Activated B cell treated with CpG ODN at 0.5 μM for 24 hours (primary cell): ENCODE measurements around the gene PFDN4. TPM values are rescaled to one million over a fixed set of nuclear protein-coding genes. Genes with fewer than 3 reads are reported as not detected.

Experiments
- ATAC-seq: fragments of 200-7000 bp; cut with Tn5 transposase; one replicate; pipeline ENCODE4 v1.10.0; 2021; ENCODE audit warnings: low read depth, mild to moderate bottlenecking, moderate library complexity
- CTCF ChIA-PET: fragments of 350-600 bp; sonication (Branson Sonifier 250); formaldehyde crosslinking; loops from one replicate; lab custom pipeline; 2021; ENCODE audit warnings: antibody characterized with exemption; lab: Charles Lee
- POLR2A ChIA-PET: fragments of 350-600 bp; sonication (Branson Sonifier 250); formaldehyde crosslinking; loops from one replicate; lab custom pipeline; 2021; ENCODE audit warnings: antibody characterized with exemption; lab: Charles Lee
- DNase-seq: peaks from one replicate; pipeline ENCODE4 v3.0.0; 2022
- H3K27ac Mint-ChIP-seq: one replicate; pipeline ENCODE4 v1.8.0; 2020; ENCODE audit warnings: mixed read lengths
- H3K27me3 Mint-ChIP-seq: one replicate; pipeline ENCODE4 v1.8.0; 2021; ENCODE audit warnings: mixed read lengths
- H3K36me3 Mint-ChIP-seq: one replicate; pipeline ENCODE4 v1.8.0; 2021; ENCODE audit warnings: low read depth, mixed read lengths
- H3K4me1 Mint-ChIP-seq: one replicate; pipeline ENCODE4 v1.8.0; 2021; ENCODE audit warnings: mixed read lengths
- H3K4me3 Mint-ChIP-seq: one replicate; pipeline ENCODE4 v1.8.0; 2020; ENCODE audit warnings: mild to moderate bottlenecking, mixed read lengths
- H3K9me3 Mint-ChIP-seq: one replicate; pipeline ENCODE4 v1.8.0; 2020; ENCODE audit warnings: mixed read lengths
- CTCF ChIP-seq: fragments of 200-600 bp; IDR thresholded peaks from one replicate; pipeline ENCODE4 v1.8.0; 2022; ENCODE audit warnings: antibody characterized with exemption, mild to moderate bottlenecking
- intact Hi-C: fragments of 100-400 bp; cut with micrococcal nuclease; formaldehyde crosslinking; loops from one replicate; pipeline ENCODE4 v1.15.1; 2024
- total RNA-seq: library from RNA; stranded (reverse); gene quantifications from 2 replicates; pipeline ENCODE4 v1.2.3, GENCODE V29; 2022

PFDN4 gene
- total RNA-seq, 1 donor from 2014 or later, result 16.5 TPM

GRCh38 chr20:54179946-54180345 lies 27.9 kb upstream of the PFDN4 start:
- H3K36me3 Mint-ChIP-seq, result no peaks in the 10 kb centered on the region
- ChIA-PET CTCF (no interaction called here), POLR2A (interaction anchor here (0.5 kb wide), 1 partner anchor 438 kb away, joined by 3 read pairs; no protein-coding TSS in a partner anchor)
- no peaks in the 10 kb centered on the region for H3K4me1 Mint-ChIP-seq
- H3K9me3 Mint-ChIP-seq, result no peaks in the 10 kb centered on the region
- DNase-seq (no peak), ATAC-seq (no peak)
- H3K27me3 Mint-ChIP-seq, result peaks cover 25% of the 10 kb centered on the region
- no peak for TF ChIP-seq CTCF
- intact Hi-C loops, result no loop called here
- H3K27ac Mint-ChIP-seq, result no peak overlapping the region
- H3K4me3 Mint-ChIP-seq, result no peak overlapping the region

- no peaks in the 10 kb centered on the region for H3K36me3 Mint-ChIP-seq
- no peaks in the 10 kb centered on the region for H3K4me1 Mint-ChIP-seq
- ChIA-PET POLR2A (no interaction called here), CTCF (no interaction called here)
- peaks cover 21% of the 10 kb centered on the region for H3K27me3 Mint-ChIP-seq
- no peak overlapping the region for H3K4me3 Mint-ChIP-seq
- H3K9me3 Mint-ChIP-seq, result no peaks in the 10 kb centered on the region
- H3K27ac Mint-ChIP-seq, result no peak overlapping the region
- ATAC-seq (no peak), DNase-seq (no peak)
- intact Hi-C loops, result no loop called here
- no peak for TF ChIP-seq CTCF
Observed at GRCh38 chr20:54180931-54181330, 27.0 kb upstream of the PFDN4 start.

- Mint-ChIP-seq H3K4me3 (no peak overlapping the region), H3K9me3 (no peaks in the 10 kb centered on the region), H3K4me1 (no peaks in the 10 kb centered on the region), H3K27ac (no peak overlapping the region), H3K36me3 (no peaks in the 10 kb centered on the region), H3K27me3 (peaks cover 13% of the 10 kb centered on the region)
- DNase-seq (no peak), ATAC-seq (no peak)
- no peak for TF ChIP-seq CTCF
- intact Hi-C loops, result no loop called here
- CTCF ChIA-PET, result interaction anchor here (0.7 kb wide), 1 partner anchor 464 kb away, joined by 3 read pairs; no protein-coding TSS in a partner anchor
- POLR2A ChIA-PET, result no interaction called here
Observed at GRCh38 chr20:54184071-54184470, 23.8 kb upstream of the PFDN4 start.

- peaks cover 13% of the 10 kb centered on the region for H3K27me3 Mint-ChIP-seq
- CTCF ChIA-PET, result no interaction called here
- H3K27ac Mint-ChIP-seq, result no peak overlapping the region
- H3K4me3 Mint-ChIP-seq, result no peak overlapping the region
- TF ChIP-seq CTCF, result no peak
- no peaks in the 10 kb centered on the region for H3K36me3 Mint-ChIP-seq
- intact Hi-C loops, result no loop called here
- no peaks in the 10 kb centered on the region for H3K9me3 Mint-ChIP-seq
- POLR2A ChIA-PET, result no interaction called here
- no peak for DNase-seq
- no peaks in the 10 kb centered on the region for H3K4me1 Mint-ChIP-seq
- ATAC-seq, result no peak
Observed at GRCh38 chr20:54184904-54185626, 22.8 kb upstream of the PFDN4 start.

- Mint-ChIP-seq H3K27ac (no peak overlapping the region), H3K27me3 (peaks cover 7% of the 10 kb centered on the region), H3K9me3 (no peaks in the 10 kb centered on the region), H3K4me1 (no peaks in the 10 kb centered on the region), H3K36me3 (no peaks in the 10 kb centered on the region), H3K4me3 (no peak overlapping the region)
- DNase-seq (no peak), ATAC-seq (no peak)
- POLR2A ChIA-PET, result no interaction called here
- intact Hi-C loops, result no loop called here
- no peak for TF ChIP-seq CTCF
- CTCF ChIA-PET, result no interaction called here
Observed at GRCh38 chr20:54188132-54188849, 19.6 kb upstream of the PFDN4 start.
